ENCODE results near the gene ST6GALNAC3.
"Not testable (repeated sequence)": the region's sequence is repeated elsewhere in the genome, so short reads cannot be mapped to it uniquely, and the experiment has no call there.

Gene ST6GALNAC3

GRCh38 chr1:76202670-76203069 lies 128.1 kb downstream of the ST6GALNAC3 start:
- DNase-seq, result no peak

- no peak for DNase-seq
Observed at GRCh38 chr1:76203127-76203526, 128.6 kb downstream of the ST6GALNAC3 start.

- DNase-seq, result no peak
Observed at GRCh38 chr1:76209238-76209637, 134.7 kb downstream of the ST6GALNAC3 start.

GRCh38 chr1:76209648-76210047 lies 135.1 kb downstream of the ST6GALNAC3 start:
- DNase-seq, result no peak

- no peak for DNase-seq
Observed at GRCh38 chr1:76210160-76210559, 135.6 kb downstream of the ST6GALNAC3 start.

GRCh38 chr1:76218888-76219287 lies 144.3 kb downstream of the ST6GALNAC3 start:
- DNase-seq, result no peak

- no peak for DNase-seq
Observed at GRCh38 chr1:76219366-76219818, 144.8 kb downstream of the ST6GALNAC3 start.

GRCh38 chr1:76224752-76225151 lies 150.2 kb downstream of the ST6GALNAC3 start:
- no peak for DNase-seq

GRCh38 chr1:76225526-76225925 lies 151.0 kb downstream of the ST6GALNAC3 start:
- DNase-seq, result no peak

GRCh38 chr1:76227621-76228020 lies 153.1 kb downstream of the ST6GALNAC3 start:
- DNase-seq, result no peak

- DNase-seq, result no peak
Observed at GRCh38 chr1:76229279-76230005, 154.9 kb downstream of the ST6GALNAC3 start.

GRCh38 chr1:76230842-76231281 lies 156.3 kb downstream of the ST6GALNAC3 start:
- no peak for DNase-seq

- no peak for DNase-seq
Observed at GRCh38 chr1:76231320-76231719, 156.8 kb downstream of the ST6GALNAC3 start.

GRCh38 chr1:76232666-76233065 lies 158.1 kb downstream of the ST6GALNAC3 start:
- DNase-seq, result no peak

GRCh38 chr1:76234061-76234460 lies 159.5 kb downstream of the ST6GALNAC3 start:
- DNase-seq, result no peak

- no peak for DNase-seq
Observed at GRCh38 chr1:76237211-76237610, 162.7 kb downstream of the ST6GALNAC3 start.

- no peak for DNase-seq
Observed at GRCh38 chr1:76238094-76238628, 163.6 kb downstream of the ST6GALNAC3 start.

- DNase-seq, result no peak
Observed at GRCh38 chr1:76239470-76239918, 164.9 kb downstream of the ST6GALNAC3 start.

- no peak for DNase-seq
Observed at GRCh38 chr1:76240316-76240715, 165.8 kb downstream of the ST6GALNAC3 start.

GRCh38 chr1:76242587-76242986 lies 168.0 kb downstream of the ST6GALNAC3 start:
- not testable (repeated sequence) for DNase-seq

- DNase-seq, result no peak
Observed at GRCh38 chr1:76247261-76247852, 172.8 kb downstream of the ST6GALNAC3 start.

GRCh38 chr1:76250271-76250670 lies 175.7 kb downstream of the ST6GALNAC3 start:
- no peak for DNase-seq

GRCh38 chr1:76252431-76252830 lies 177.9 kb downstream of the ST6GALNAC3 start:
- no peak for DNase-seq
